GM21390 (cell line): ENCODE data around the gene LRRD1.
A peak's percentile ranks its signal among the peaks of the same experiment; 100 is the strongest.
"Not testable (repeated sequence)": the region's sequence is repeated elsewhere in the genome, so short reads cannot be mapped to it uniquely, and the experiment has no call there.

Source experiments
- ATAC-seq: cut with Tn5 transposase; IDR thresholded peaks from one replicate; pipeline ENCODE4 v1.9.1; 2021; ENCODE audit not compliant: unreplicated experiment

Gene LRRD1

DNA sequence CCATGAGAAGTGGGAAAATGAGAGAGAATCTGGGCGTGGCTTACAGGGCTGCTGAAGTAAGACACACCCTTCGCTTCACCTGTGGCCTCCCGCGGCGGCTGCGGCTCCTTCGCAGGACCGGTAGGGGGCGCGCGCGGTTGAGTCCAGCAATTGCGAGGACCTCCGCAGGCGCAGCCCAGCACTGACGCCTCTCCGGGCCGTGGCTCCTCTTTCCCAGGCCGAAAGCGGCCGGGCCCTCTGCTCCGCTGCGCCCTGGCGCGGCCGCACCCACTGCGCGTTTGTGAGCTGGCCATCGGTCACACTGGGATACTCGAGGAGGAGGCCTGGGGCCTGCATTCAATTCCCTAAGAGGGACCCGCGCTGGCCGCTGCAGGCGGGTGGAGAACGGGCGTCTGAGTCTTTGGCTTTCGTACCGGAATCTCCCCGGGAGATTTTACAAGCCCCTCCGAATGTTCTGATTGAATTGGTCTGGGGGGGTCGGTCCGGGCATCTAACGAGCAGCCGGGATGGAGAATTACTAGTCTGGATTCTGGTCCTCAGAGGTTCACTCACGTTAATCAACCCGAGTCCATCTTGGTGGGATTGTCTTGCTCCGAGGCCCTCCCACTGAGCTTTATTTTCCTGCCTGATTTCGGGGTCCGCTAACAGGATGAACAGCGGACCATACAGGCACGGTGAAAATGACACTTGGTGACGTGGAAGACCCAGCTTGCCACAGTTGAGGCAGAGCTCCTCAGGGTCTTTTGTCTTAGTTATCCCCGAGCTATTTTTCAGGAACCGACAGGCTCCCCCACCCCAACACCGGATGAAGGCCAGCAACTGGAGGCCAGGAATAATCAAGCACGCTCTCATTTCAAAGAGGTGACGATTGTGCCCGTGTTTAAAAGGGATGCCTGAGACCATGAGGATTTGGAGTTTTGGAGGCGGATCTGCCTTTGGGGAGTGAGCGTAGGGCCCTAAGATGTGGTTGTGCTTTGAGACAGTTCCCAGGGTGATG, at the start of gene LRRD1:
Gene LRRD1 (minus strand): TSS at position 215 of the 997 bp plus-strand sequence. CDS start 13,940 bp downstream, outside the sequence.
- ATAC-seq: peak; percentile 100

DNA sequence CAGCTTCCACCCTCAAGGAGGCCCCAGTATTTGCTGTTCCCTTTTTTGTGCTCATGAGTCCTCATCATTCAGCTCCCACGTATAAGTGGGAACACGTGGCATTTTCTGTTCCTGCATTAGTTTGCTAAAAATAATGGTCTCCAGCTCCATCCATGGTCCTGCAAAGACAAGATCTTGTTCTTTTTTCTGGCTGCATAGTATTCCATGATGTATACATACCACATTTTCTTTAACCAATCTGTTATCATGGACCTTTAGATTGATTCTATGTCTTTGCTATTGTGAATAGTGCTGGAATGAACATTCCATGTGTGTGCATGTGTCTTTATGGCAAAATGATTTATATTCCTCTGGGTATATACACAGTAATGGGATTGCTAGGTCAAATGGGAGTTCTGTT, 49.8 kb upstream of the LRRD1 start:
- no peak for ATAC-seq

DNA sequence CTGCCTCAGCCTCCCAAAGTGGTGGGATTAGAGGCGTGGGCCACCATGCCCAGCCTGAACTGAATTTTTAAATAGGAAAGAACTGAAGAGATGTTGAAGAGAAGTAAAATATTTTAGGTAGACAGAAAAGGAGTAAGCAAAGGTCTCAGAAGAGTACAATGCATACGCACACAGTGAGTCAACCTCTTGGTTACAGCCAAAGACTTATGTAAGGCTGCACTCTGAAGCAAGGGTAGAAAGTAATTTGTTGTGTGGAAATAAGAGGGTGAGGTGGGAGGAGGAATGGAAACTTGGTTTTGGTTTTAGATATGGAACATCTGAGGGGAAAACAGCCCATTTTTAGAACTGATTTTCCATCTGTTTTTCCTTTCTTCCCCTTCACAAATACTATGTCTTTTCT, 49.2 kb upstream of the LRRD1 start:
- ATAC-seq: no peak

DNA sequence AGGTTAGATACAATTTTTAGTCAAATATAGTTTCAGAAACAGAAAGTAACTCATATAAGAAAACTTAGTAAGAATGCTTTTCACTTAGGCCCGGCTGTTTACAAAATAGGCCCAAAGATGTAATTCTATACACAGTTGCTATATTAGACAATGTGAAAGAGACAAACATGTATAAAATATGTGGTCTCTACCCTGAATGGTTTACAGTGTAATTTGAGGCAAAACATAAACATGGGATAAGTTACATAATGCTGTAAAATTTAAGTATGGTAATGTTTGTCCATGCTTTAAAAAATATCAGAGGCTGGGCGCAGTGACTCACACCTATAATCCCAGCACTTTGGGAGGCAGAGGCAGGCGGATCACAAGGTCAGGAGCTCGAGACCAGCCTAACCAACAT, 48.0 kb upstream of the LRRD1 start:
- ATAC-seq: no peak

DNA sequence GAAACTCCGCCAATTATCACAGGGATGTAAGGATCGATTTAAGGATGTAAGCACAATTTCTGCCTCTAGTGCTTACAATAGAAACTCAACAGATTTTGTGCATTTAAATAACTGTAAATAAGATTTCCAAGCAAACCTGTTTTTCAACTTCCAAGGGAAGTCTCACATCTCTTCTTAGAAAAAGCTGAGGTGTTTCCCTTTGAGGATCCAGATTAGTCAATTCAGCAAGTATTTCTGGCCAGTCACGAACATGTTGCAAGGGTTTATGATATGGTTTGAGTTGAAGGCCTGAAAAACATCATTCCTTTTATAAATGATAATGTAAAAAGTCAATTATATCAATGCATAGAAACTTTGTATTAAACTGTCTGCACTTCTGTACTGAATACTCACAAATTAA, 42.8 kb upstream of the LRRD1 start:
- ATAC-seq: no peak

DNA sequence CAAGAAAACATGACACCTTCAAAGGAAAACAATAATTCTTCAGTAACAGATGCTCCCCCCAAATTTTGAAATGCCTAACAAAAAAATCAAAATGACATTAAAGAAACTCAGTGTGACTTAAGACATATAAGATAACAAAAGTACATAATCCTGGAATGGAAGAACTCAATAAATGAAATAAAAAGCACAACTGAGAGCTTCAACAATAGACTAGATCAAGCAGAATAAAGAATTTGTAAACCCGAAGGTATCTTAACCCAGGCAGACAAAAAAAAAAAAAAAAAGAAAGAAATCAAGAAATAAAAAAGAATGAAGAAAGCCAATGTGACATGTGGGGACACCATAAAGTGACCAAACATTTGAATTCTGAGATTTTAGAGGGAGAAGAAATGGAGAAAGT, 27.7 kb upstream of the LRRD1 start:
- ATAC-seq: no peak

DNA sequence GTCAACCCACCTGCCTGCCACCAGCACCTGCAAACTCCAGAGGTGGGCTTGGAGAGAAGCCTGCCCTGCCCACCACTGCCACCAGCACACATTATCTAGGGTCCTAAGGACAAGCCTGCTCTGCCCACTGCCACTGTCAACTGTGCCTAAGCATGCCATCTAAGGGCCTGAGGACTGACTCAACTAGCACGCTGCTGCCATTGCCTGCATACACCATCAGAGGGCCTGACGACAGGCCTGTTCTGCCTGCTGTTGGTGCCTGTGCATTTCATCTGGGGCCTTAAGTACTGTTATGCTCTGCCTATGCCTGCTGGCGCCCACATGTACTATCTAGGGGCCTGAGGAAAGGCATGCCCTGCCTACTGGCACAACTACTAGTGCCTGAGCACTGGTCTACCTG, 27.0 kb upstream of the LRRD1 start:
- ATAC-seq: no peak

DNA sequence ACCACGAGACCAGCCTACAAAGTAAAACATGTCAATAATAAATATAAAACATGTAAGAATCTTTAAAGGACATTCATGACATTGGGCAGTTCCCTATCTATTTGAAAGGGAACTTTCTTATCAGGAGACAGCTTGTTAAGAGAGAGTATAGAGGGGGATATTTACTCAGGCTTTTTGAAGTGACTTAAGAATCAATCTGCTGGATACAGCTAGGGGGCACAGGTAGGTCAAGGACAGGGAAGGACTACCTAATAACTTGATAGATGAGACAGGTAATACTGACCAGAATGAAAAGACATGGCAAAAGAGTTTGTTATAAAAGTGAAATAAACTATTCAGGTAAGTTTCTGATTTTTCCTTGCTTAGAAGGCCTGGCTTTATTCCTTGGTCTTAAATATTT, 21.8 kb upstream of the LRRD1 start:
- ATAC-seq: no peak

DNA sequence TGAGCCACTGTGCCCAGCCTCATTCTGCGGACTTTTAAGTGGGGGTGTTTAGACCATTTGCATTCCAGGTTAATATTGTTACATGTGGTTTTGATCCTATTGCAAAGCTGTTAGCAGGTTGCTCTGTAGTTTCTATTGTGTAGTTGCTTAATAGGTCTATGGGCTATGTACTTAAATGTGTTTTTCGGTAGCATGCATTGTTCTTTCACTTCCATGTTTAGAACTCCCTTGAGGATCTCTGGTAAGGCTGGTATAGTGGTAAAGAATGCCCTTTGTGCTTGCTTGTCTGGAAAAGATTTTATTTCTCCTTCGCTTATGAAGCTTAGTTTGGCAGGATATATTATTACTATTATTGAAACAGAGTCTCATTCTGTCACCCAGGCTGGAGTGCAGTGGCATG, 13.4 kb upstream of the LRRD1 start:
- ATAC-seq: no peak

DNA sequence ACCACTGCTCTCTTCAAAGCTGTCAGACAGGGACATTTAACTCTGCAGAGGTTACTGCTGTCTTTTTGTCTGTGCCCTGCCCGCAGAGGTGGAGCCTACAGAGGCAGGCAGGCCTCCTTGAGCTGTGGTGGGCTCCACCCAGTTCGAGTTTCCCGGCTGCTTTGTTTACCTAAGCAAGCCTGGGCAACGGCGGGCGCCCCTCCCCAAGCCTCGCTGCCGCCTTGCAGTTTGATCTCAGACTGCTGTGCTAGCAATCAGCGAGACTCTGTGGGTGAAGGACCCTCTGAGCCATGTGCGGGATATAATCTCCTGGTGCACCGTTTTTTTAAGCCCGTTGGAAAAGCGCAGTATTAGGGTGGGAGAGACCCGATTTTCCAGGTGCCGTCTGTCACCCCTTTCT, 10.3 kb upstream of the LRRD1 start:
- not testable (repeated sequence) for ATAC-seq

DNA sequence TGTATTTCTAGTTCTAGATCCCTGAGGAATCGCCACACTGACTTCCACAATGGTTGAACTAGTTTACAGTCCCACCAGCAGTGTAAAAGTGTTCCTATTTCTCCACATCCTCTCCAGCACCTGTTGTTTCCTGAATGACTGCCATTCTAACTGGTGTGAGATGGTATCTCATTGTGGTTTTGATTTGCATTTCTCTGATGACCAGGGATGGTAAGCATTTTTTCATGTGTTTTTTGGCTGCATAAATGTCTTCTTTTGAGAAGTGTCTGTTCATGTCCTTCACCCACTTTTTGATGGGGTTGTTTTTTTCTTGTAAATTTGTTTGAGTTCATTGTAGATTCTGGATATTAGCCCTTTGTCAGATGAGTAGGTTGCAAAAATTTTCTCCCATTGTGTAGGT, 5.4 kb upstream of the LRRD1 start:
- ATAC-seq: not testable (repeated sequence)

DNA sequence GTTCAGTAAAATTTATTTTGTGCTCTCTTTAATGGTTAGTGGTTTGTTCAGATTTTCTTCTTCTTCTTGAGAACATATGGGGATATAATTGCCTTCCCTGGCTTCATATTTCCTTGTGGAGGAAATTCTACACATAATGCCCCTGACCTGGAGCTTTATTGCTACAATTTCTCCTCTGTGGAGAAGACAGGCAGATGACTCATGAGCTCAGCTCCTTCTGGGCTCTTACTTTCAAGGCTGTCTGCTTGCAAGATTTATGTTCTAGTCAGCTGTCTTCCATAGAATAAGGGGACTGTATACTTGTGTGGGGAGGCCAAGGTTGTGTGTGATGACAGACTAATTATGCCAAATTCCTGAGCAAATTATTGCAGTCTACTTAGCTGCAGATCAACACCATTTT, 1.6 kb downstream of the LRRD1 start:
- no peak for ATAC-seq

DNA sequence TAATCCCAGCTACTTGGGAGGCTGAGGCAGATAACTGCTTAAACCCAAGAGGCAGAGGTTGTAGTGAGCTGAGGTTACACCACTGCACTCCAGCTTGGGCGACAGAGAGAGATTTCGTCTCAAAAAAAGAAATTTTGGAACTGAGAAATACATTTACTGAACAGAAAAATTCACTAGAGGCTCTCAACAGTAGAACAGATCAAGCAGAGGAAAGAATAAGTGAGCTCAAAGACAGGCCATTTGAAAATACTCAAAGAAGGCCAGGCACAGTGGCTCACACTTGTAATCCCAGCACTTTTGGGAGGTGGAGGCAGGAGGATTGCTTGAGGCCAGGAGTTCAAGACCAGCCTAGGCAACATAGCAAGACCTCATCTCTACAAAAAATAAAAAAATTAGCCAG, 9.4 kb downstream of the LRRD1 start:
- ATAC-seq: not testable (repeated sequence)

DNA sequence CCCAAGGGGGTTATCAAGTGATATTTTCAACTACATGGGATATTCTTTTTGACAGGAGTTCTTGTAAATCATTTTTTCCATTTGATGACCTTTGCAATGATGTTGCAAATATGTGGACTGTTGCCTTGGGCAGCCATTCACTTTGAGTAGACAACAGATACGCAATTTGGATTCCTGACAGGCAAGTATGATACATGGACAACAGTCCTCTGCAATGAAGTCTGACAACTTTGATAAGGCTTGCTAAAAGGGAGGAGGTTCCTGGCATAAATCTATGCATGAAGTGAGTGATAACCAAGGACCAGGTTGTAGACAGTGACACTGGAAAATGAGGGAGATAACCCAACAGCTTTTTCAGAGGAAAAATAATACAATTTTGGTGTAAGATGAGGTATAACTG, 17.7 kb downstream of the LRRD1 start:
- ATAC-seq: no peak

DNA sequence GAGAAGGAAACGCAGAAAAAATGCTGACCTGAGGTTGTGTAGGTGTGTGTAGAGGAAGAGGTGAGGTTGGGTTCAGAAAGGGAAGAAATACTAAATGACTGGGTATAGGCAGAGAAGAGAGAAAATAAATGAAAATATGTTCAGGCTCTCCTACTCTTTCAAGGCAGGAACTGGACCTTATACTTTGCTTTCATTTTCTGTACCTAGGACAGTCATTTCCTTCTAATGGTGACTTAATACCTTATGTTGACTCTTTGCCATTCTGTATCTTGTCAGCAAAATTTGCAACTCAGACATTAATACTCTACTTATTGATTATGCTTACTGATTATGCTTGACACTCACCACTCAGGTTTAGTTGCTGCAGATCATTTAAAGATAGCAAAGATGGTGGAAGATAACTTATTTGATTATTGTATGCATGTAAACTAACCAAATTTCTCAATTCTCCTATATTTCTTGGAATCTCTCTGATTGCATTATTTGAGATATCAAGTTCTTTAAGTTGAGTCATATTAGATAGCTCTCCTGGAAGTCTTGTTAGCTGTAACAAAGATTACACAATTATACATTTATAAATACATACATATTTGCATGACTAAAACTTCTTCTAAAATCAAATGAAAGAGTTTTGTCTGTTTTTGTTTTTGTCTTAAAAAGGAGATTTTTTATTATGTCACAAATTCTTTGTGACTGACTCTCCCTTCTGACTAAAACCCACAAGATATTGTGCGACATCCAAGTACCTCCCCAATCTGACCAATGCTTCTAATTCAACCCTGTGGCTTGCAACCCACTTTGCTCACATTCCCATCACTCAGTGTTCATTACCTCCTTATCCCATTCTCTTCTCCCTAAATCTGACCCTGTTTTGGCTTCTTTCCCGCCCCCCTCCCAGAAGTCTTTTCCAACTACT, 20.0 kb downstream of the LRRD1 start:
- ATAC-seq: peak; percentile 66

DNA sequence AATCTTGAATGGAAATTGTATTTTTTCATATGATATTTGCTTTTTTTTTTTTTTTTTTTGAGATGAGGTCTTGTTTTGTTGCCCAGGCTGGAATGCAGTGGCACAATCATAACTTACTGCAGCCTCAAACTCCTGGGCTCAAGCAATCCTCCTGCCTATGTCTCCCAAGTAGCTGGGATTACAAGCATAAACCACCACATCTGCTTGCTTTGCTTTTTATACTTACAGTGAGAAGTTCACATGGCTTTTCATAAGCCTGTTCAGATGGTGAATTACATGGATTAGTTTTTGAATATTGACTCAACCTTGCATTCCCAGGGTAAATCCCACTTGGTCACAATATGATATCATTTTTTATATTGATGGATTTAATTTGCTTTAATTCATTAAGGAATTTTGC, 22.0 kb downstream of the LRRD1 start:
- ATAC-seq: no peak

DNA sequence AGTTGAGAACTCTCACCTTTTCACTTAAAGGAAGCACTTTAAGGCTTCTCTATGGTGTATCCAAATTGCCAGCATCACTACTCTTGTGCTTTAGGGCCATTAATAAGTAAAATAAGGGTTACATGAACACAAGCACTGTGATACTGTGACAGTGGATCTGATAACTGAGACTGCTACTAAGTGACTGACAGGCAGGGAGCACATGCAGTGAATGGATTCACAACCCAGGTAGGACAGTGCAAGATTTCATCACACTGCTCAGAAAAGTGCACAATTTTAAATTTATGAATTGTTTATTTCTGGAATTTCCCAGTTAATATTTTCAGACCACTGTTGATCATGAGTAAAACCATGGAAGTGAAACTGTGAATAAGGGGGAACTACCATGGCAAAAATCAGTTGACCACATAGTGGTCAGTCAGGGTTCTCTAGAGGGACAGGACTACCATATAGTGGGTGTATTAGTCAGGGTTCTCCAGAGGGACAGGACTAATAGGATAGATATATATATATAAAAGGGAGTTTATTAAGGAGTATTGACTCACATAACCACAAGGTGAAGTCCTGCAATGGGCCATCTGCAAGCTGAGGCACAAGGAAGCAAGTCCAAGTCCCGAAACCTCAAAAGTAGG, 23.7 kb downstream of the LRRD1 start:
- ATAC-seq: no peak

DNA sequence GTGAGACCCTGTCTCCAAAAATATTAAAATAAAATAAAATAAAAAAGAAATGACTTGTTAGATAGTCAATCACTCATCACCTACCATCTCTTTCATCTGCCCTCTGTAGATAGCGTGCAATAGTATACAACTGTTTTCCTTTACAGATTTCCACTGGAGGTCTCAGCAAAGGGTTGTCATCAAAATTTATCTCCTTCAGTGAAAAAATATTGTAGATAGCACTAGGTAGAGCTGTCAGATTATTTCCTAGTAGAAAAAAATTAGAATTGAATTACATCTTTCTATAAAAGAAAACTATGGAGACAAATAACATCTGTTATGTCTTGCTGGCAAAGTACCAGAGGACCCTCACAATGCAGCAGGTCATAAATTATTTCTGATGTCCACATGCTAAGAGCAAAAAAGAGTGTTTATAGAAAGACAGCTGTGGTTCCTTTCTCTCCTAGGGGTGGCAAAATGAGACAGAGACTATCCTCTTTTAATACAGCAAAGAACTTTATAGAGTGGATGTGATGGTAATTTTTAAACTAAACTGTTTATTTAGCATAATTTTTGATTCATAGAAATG, 28.4 kb downstream of the LRRD1 start:
- ATAC-seq: no peak

DNA sequence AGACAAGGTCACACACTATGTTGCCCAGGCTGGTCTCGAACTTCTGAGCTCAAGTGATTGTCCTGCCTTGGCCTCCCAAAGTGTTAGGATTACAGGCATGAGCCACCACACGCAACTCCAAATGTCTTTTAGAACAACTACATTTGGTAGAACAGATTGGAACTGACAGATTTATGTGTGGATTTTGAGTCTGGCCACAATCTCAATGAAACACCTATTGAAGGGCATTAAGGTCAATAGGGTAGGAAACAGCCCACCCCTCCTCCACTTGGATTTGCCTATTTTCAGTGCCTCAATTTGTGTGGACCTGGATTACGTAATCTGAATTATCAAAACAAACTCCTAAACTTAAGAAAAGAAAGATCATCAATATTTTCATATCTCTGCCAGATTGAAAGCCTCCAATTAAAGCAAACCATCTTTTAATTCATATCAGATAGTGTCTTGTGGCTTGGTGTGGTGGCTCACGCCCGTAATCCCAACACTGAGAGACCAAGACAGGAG, 29.2 kb downstream of the LRRD1 start:
- no peak for ATAC-seq

DNA sequence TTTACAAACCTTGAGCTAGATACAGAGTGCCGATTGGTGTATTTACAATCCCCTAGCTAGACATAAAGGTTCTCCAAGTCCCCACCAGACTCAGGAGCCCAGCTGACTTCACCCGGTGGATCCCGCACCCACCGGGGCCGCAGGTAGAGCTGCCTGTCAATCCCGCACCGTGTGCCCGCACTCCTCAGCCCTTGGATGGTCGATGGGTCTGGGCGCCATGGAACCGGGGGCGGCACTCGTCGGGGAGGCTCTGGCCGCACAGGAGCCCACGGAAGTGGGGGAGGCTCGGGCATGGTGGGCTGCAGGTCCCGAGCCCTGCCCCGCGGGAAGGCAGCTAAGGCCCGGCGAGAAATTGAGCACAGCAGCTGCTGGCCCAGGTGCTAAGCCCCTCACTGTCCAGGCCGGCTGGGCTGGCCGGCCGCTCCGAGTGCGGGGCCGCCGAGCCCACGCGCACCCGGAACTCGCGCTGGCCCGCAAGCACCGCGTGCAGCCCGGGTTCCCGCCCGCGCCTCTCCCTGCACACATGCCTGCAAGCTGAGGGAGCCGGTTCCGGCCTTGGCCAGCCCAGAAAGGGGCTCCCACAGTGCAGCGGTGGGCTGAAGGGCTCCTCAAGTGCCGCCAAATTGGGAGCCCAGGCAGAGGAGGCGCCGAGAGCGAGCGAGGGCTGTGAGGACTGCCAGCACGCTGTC, 35.6 kb downstream of the LRRD1 start:
- not testable (repeated sequence) for ATAC-seq
